Chondrocyte (in vitro differentiated cells): ENCODE measurements around the gene SLC39A8. TPM values are rescaled to one million over a fixed set of nuclear protein-coding genes. Genes with fewer than 3 reads are reported as not detected.

Experiments used
- DNase-seq: peaks from one replicate; pipeline ENCODE4 v3.0.0; 2021; ENCODE audit warnings: mixed read lengths, low spot score
- H3K27ac Mint-ChIP-seq: one replicate; pipeline ENCODE4 v1.8.0; 2021; ENCODE audit warnings: mild to moderate bottlenecking, moderate library complexity, mixed read lengths; ENCODE audit not compliant: unreplicated experiment
- H3K27me3 Mint-ChIP-seq: 2 replicates; pipeline ENCODE4 v1.8.0; 2021; ENCODE audit warnings: low read depth, mixed read lengths
- H3K36me3 Mint-ChIP-seq: 2 replicates; pipeline ENCODE4 v1.8.0; 2021; ENCODE audit warnings: low read depth, mixed read lengths
- H3K4me1 Mint-ChIP-seq: 2 replicates; pipeline ENCODE4 v1.8.0; 2021; ENCODE audit warnings: low read depth, mild to moderate bottlenecking, mixed read lengths
- H3K4me3 Mint-ChIP-seq: one replicate; pipeline ENCODE4 v1.8.0; 2021; ENCODE audit warnings: mild to moderate bottlenecking, moderate library complexity, mixed read lengths; ENCODE audit not compliant: unreplicated experiment
- H3K9me3 Mint-ChIP-seq: 2 replicates; pipeline ENCODE4 v1.8.0; 2021; ENCODE audit warnings: low read depth, mixed read lengths
- total RNA-seq: library from RNA; stranded (reverse); gene quantifications from 3 replicates; pipeline ENCODE4 v1.2.1, GENCODE V29; 2021
- TF ChIP-seq, protein P1 (sequence below): fragments of 200-600 bp; sonication (generic); IDR thresholded peaks from 2 replicates; pipeline ENCODE4 v1.5.0; 2021; ENCODE audit warnings: antibody characterized with exemption, mild to moderate bottlenecking, moderate library complexity

Gene SLC39A8
- total RNA-seq, 1 donor from 2014 or later, result 1.8 TPM

DNA sequence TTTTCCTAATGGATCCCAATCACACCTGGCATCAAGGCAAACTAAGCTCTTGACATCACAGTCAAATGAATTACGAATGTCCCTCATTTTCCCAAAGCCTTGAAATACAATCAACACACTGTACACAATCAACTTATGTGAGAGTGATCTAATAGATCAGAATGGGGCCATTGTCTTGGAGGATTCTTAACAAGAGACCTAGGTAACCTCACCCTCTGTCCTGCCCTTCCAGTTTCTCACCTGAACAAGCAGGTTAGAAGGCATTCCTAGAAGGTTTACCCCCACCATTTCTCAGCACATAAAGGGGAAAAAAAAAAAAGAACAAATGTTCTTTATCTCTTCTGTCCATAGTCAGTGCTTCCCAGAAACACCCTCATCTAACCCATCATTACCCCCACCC lies 6.3 kb downstream of the SLC39A8 start:
- TF ChIP-seq, protein P1, sequence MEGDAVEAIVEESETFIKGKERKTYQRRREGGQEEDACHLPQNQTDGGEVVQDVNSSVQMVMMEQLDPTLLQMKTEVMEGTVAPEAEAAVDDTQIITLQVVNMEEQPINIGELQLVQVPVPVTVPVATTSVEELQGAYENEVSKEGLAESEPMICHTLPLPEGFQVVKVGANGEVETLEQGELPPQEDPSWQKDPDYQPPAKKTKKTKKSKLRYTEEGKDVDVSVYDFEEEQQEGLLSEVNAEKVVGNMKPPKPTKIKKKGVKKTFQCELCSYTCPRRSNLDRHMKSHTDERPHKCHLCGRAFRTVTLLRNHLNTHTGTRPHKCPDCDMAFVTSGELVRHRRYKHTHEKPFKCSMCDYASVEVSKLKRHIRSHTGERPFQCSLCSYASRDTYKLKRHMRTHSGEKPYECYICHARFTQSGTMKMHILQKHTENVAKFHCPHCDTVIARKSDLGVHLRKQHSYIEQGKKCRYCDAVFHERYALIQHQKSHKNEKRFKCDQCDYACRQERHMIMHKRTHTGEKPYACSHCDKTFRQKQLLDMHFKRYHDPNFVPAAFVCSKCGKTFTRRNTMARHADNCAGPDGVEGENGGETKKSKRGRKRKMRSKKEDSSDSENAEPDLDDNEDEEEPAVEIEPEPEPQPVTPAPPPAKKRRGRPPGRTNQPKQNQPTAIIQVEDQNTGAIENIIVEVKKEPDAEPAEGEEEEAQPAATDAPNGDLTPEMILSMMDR, result no peak
- H3K36me3 Mint-ChIP-seq, result no peaks in the 10 kb centered on the region
- H3K27ac Mint-ChIP-seq, result no peak overlapping the region
- H3K4me3 Mint-ChIP-seq, result no peak overlapping the region
- H3K9me3 Mint-ChIP-seq, result no peaks in the 10 kb centered on the region
- DNase-seq, result no peak
- peaks cover 12% of the 10 kb centered on the region for H3K4me1 Mint-ChIP-seq
- H3K27me3 Mint-ChIP-seq, result no peaks in the 10 kb centered on the region

GRCh38 chr4:102338405-102338804 lies 6.9 kb downstream of the SLC39A8 start:
- Mint-ChIP-seq H3K27ac (no peak overlapping the region), H3K27me3 (no peaks in the 10 kb centered on the region), H3K9me3 (no peaks in the 10 kb centered on the region), H3K4me3 (no peak overlapping the region), H3K4me1 (peaks cover 8% of the 10 kb centered on the region), H3K36me3 (no peaks in the 10 kb centered on the region)
- TF ChIP-seq, protein P1, result no peak
- DNase-seq, result no peak

GRCh38 chr4:102335616-102336015 lies 9.7 kb downstream of the SLC39A8 start:
- H3K27ac Mint-ChIP-seq, result no peak overlapping the region
- H3K4me1 Mint-ChIP-seq, result peaks cover 1% of the 10 kb centered on the region
- no peaks in the 10 kb centered on the region for H3K27me3 Mint-ChIP-seq
- no peak for DNase-seq
- peaks cover 1% of the 10 kb centered on the region for H3K36me3 Mint-ChIP-seq
- H3K9me3 Mint-ChIP-seq, result peaks cover 4% of the 10 kb centered on the region
- TF ChIP-seq, protein P1, result no peak
- H3K4me3 Mint-ChIP-seq, result no peak overlapping the region

DNA sequence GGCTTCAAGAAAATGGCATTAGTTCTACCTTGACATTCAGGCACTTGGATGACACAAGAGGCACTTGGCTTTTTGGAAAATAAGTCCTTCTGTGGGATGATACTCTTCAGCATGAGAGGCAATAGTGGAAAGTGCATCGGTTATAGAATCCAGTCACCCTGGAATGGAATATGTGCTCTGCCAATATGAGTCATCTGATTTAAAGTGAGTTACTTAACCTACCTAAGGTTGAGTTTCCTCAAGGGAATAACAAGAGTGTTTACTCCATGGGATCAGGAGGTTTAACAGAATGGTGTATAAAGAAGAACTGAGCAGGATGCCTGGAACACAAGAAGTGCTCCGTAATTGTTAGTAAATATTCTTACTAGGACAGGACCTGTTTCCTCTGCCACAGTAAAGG lies 10.7 kb downstream of the SLC39A8 start:
- Mint-ChIP-seq H3K4me3 (no peak overlapping the region), H3K9me3 (peaks cover 4% of the 10 kb centered on the region), H3K27me3 (peaks cover under 1% of the 10 kb centered on the region), H3K36me3 (peaks cover 5% of the 10 kb centered on the region), H3K4me1 (no peaks in the 10 kb centered on the region), H3K27ac (no peak overlapping the region)
- DNase-seq, result no peak
- TF ChIP-seq, protein P1, result no peak

GRCh38 chr4:102333787-102334186 lies 11.5 kb downstream of the SLC39A8 start:
- DNase-seq, result no peak
- no peak overlapping the region for H3K27ac Mint-ChIP-seq

More at GRCh38 chr4:102333787-102334186, 11.5 kb downstream of the SLC39A8 start:
- H3K36me3 Mint-ChIP-seq, result peaks cover 5% of the 10 kb centered on the region
- TF ChIP-seq, protein P1, result no peak
- peaks cover 3% of the 10 kb centered on the region for H3K27me3 Mint-ChIP-seq
- H3K4me1 Mint-ChIP-seq, result no peaks in the 10 kb centered on the region
- no peak overlapping the region for H3K4me3 Mint-ChIP-seq
- peaks cover 4% of the 10 kb centered on the region for H3K9me3 Mint-ChIP-seq
